Measurements from ENCODE around the gene LPO.
A peak's percentile ranks its signal among the peaks of the same experiment; 100 is the strongest.

Gene LPO

DNA sequence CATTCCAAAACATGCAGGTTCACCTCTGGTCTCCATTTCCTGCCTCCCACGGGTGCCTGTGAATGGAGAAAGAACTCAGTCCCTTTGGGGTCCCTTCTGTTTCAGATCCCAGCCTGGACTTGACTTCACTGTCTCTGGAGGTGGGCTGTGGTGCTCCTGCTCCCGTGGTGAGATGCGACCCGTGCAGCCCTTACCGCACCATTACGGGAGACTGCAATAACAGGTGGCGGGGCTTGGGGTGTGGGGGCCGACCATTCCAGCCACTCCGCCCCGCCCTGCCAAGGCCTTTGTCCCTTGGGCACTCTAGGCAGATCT lies 10.5 kb downstream of the LPO start:
- H3K23ac ChIP-seq (ENCODE audit: low read length) = no peak overlapping the region
- H3K14ac ChIP-seq (ENCODE audit: low read length) = no peak overlapping the region
- H3K36me3 ChIP-seq (ENCODE audit: control insufficient read depth in 1 of 2, insufficient read depth in 2 of 2, low read length in 2 of 2) = no peaks in the 10 kb centered on the region
- DNase-seq = no peak
- H3K79me2 ChIP-seq (ENCODE audit: control insufficient read depth, insufficient read depth, low read length, poor library complexity) = no peaks in the 10 kb centered on the region
- no peak overlapping the region for H3K9ac ChIP-seq (ENCODE audit: low read length)
- H2AK5ac ChIP-seq (ENCODE audit: low read length) = no peak overlapping the region
- no peak overlapping the region for H4K8ac ChIP-seq (ENCODE audit: low read depth, low read length)
- no peak overlapping the region for H4K12ac ChIP-seq (ENCODE audit: low read depth, low read length)
- no peaks in the 10 kb centered on the region for H3K79me1 ChIP-seq (ENCODE audit: low read length)
- H2BK120ac ChIP-seq (ENCODE audit: insufficient read depth, low read length, poor library complexity) = no peak overlapping the region
- H3K4me3 ChIP-seq (ENCODE audit: low read depth, low read length) = no peak overlapping the region
- H3K4me1 ChIP-seq (ENCODE audit: control insufficient read depth in 1 of 2, insufficient read depth in 2 of 2, low read length in 2 of 2) = peaks cover 4 to 6% of the 10 kb centered on the region in 2 experiments
- H3K27me3 ChIP-seq (ENCODE audit: insufficient read depth, low read length) = peaks cover 32% of the 10 kb centered on the region
- no peak overlapping the region for H3K18ac ChIP-seq (ENCODE audit: low read length)
- H4K91ac ChIP-seq (ENCODE audit: low read depth, low read length) = no peak overlapping the region
- H2BK5ac ChIP-seq (ENCODE audit: low read depth, low read length, poor library complexity) = no peak overlapping the region
- no CpG with 5 or more reads among the region's 10 CpGs for WGBS (ENCODE audit: extremely low coverage, insufficient coverage, insufficient read length)
- peaks cover 2% of the 10 kb centered on the region for H3K9me3 ChIP-seq (ENCODE audit: insufficient read depth, low read depth, low read length)
- H3K4ac ChIP-seq (ENCODE audit: low read depth, low read length) = no peak overlapping the region
- H3K4me2 ChIP-seq (ENCODE audit: low read length) = no peak overlapping the region
- H3K27ac ChIP-seq (ENCODE audit: low read depth, low read length) = no peak overlapping the region
- H2BK12ac ChIP-seq (ENCODE audit: low read length) = no peak overlapping the region
- no peak overlapping the region for H2AFZ ChIP-seq (ENCODE audit: insufficient read depth, low read length, poor library complexity)

DNA sequence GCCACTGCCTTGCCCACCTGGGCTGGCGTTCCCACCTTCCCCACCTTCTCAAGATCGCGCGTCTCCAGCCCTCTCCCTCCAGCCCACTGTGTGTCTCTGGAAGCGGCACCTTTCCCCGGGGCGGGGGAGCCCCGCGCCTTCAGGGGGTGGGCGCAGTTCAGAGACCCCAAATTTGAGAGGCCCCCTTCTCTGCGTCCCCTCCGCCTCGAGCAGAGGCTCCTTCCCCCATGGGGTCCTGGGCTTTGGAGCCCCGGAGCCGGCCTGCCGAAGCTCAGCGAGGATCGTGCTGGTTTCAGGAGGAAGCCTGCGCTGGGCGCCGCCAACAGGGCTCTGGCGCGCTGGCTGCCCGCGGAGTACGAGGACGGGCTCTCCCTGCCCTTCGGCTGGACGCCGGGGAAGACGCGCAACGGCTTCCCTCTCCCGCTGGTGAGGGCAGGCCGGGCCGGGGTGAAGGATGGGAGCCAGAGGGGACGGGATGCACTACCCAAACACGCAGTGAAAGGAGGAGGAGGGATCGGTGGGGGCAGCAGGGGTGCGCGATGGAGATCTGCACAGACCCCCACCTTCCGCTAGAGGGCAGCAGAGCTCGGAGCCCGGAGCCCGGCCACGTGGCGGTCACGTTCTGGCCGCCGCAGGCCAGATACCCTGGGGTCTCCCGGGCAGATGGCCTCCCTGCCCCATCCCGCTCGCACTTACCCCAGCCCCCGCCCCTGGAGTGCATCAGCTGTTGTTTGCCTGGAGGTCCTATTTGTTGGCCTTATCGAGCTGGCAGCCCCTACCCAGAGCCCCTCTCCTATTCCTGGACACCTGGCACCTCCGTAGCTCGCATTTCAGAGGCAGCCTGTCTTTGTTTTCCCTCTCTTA lies 11.1 kb downstream of the LPO start:
- Histone ChIP-seq H2AFZ (ENCODE audit: insufficient read depth, low read length, poor library complexity) (no peak overlapping the region), H2BK120ac (ENCODE audit: insufficient read depth, low read length, poor library complexity) (no peak overlapping the region), H4K12ac (ENCODE audit: low read depth, low read length) (peak overlapping the region; percentile 43), H2BK12ac (ENCODE audit: low read length) (no peak overlapping the region), H3K4me2 (ENCODE audit: low read length) (peak overlapping the region; percentile 74), H3K79me1 (ENCODE audit: low read length) (no peaks in the 10 kb centered on the region), H3K27me3 (ENCODE audit: insufficient read depth, low read length) (peaks cover 32% of the 10 kb centered on the region), H3K9ac (ENCODE audit: low read length) (no peak overlapping the region), H3K9me3 (ENCODE audit: insufficient read depth, low read depth, low read length) (peaks cover 2% of the 10 kb centered on the region), H2BK5ac (ENCODE audit: low read depth, low read length, poor library complexity) (no peak overlapping the region), H3K18ac (ENCODE audit: low read length) (no peak overlapping the region), H3K14ac (ENCODE audit: low read length) (no peak overlapping the region), H3K27ac (ENCODE audit: low read depth, low read length) (no peak overlapping the region), H3K4me3 (ENCODE audit: low read depth, low read length) (peak overlapping the region; percentile 53), H3K4me1 (ENCODE audit: control insufficient read depth in 1 of 2, insufficient read depth in 2 of 2, low read length in 2 of 2) (peaks cover 4 to 6% of the 10 kb centered on the region in 2 experiments), H2AK5ac (ENCODE audit: low read length) (no peak overlapping the region), H3K36me3 (ENCODE audit: control insufficient read depth in 1 of 2, insufficient read depth in 2 of 2, low read length in 2 of 2) (no peaks in the 10 kb centered on the region), H3K79me2 (ENCODE audit: control insufficient read depth, insufficient read depth, low read length, poor library complexity) (no peaks in the 10 kb centered on the region), H4K91ac (ENCODE audit: low read depth, low read length) (no peak overlapping the region), H3K23ac (ENCODE audit: low read length) (no peak overlapping the region), H4K8ac (ENCODE audit: low read depth, low read length) (peak overlapping the region; percentile 51), H3K4ac (ENCODE audit: low read depth, low read length) (no peak overlapping the region)
- peak; percentile 14 to 55 for DNase-seq
- no CpG with 5 or more reads among the region's 57 CpGs for WGBS (ENCODE audit: extremely low coverage, insufficient coverage, insufficient read length)

DNA sequence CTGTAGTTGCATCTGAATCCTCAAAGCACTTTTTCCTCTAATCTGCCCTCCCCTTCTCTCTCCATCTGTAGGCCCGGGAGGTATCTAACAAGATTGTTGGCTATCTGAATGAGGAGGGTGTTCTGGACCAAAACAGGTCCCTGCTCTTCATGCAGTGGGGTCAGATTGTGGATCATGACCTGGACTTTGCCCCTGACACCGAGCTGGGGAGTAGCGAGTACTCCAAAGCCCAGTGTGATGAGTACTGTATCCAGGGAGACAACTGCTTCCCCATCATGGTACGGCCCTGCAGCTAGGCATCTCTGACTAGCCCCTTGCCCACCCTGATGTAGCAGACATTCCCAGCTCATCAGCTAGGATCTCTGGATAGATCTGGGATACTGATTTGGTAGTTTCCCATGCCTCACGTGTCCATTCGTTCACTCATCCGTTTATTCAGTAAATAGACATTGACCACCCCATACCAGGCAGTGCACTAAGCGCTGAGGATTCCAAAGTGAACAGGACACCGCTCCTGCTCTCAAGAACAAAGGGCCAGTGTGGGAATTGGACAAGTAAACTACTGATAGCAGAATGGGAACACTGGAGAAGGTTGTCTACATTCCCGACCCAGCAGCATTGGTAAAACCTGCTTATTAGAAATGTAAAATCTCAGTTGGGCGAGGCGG lies 12.1 kb downstream of the LPO start:
- no peak overlapping the region for H3K18ac ChIP-seq (ENCODE audit: low read length)
- H3K27ac ChIP-seq (ENCODE audit: low read depth, low read length) = no peak overlapping the region
- no peak overlapping the region for H2BK12ac ChIP-seq (ENCODE audit: low read length)
- H3K4me2 ChIP-seq (ENCODE audit: low read length) = no peak overlapping the region
- peaks cover 2% of the 10 kb centered on the region for H3K9me3 ChIP-seq (ENCODE audit: insufficient read depth, low read depth, low read length)
- H2AFZ ChIP-seq (ENCODE audit: insufficient read depth, low read length, poor library complexity) = no peak overlapping the region
- H2BK5ac ChIP-seq (ENCODE audit: low read depth, low read length, poor library complexity) = no peak overlapping the region
- H3K4me1 ChIP-seq (ENCODE audit: control insufficient read depth in 1 of 2, insufficient read depth in 2 of 2, low read length in 2 of 2) = peaks cover 4 to 6% of the 10 kb centered on the region in 2 experiments
- no peak overlapping the region for H3K4me3 ChIP-seq (ENCODE audit: low read depth, low read length)
- H3K79me2 ChIP-seq (ENCODE audit: control insufficient read depth, insufficient read depth, low read length, poor library complexity) = no peaks in the 10 kb centered on the region
- H3K23ac ChIP-seq (ENCODE audit: low read length) = no peak overlapping the region
- no peaks in the 10 kb centered on the region for H3K36me3 ChIP-seq (ENCODE audit: control insufficient read depth in 1 of 2, insufficient read depth in 2 of 2, low read length in 2 of 2)
- H3K14ac ChIP-seq (ENCODE audit: low read length) = no peak overlapping the region
- no peaks in the 10 kb centered on the region for H3K79me1 ChIP-seq (ENCODE audit: low read length)
- H4K12ac ChIP-seq (ENCODE audit: low read depth, low read length) = no peak overlapping the region
- H2AK5ac ChIP-seq (ENCODE audit: low read length) = no peak overlapping the region
- no peak for DNase-seq
- no peak overlapping the region for H3K9ac ChIP-seq (ENCODE audit: low read length)
- H3K27me3 ChIP-seq (ENCODE audit: insufficient read depth, low read length) = peaks cover 32% of the 10 kb centered on the region
- H4K91ac ChIP-seq (ENCODE audit: low read depth, low read length) = no peak overlapping the region
- no peak overlapping the region for H3K4ac ChIP-seq (ENCODE audit: low read depth, low read length)
- no peak overlapping the region for H2BK120ac ChIP-seq (ENCODE audit: insufficient read depth, low read length, poor library complexity)
- no peak overlapping the region for H4K8ac ChIP-seq (ENCODE audit: low read depth, low read length)
- no CpG with 5 or more reads among the region's 12 CpGs for WGBS (ENCODE audit: extremely low coverage, insufficient coverage, insufficient read length)

DNA sequence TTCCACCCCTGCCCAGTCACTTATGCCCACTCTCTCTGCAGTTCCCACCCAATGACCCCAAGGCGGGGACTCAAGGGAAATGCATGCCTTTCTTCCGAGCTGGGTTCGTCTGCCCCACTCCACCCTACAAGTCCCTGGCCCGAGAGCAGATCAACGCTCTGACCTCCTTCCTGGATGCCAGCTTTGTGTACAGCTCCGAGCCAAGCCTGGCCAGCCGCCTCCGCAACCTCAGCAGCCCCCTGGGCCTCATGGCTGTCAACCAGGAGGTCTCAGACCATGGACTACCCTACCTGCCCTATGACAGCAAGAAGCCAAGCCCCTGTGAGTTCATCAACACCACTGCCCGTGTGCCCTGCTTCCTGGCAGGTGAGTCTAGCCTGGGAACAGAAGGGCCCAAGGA lies 13.8 kb downstream of the LPO start:
- Histone ChIP-seq H3K36me3 (ENCODE audit: control insufficient read depth in 1 of 2, insufficient read depth in 2 of 2, low read length in 2 of 2) (no peaks in the 10 kb centered on the region), H3K27ac (ENCODE audit: low read depth, low read length) (no peak overlapping the region), H4K91ac (ENCODE audit: low read depth, low read length) (no peak overlapping the region), H3K79me1 (ENCODE audit: low read length) (no peaks in the 10 kb centered on the region), H3K9me3 (ENCODE audit: insufficient read depth, low read depth, low read length) (peaks cover 2% of the 10 kb centered on the region), H3K4me3 (ENCODE audit: low read depth, low read length) (no peak overlapping the region), H3K27me3 (ENCODE audit: insufficient read depth, low read length) (peaks cover 27% of the 10 kb centered on the region), H3K9ac (ENCODE audit: low read length) (no peak overlapping the region), H2AFZ (ENCODE audit: insufficient read depth, low read length, poor library complexity) (no peak overlapping the region), H4K12ac (ENCODE audit: low read depth, low read length) (no peak overlapping the region), H2BK120ac (ENCODE audit: insufficient read depth, low read length, poor library complexity) (no peak overlapping the region), H3K4ac (ENCODE audit: low read depth, low read length) (no peak overlapping the region), H2BK5ac (ENCODE audit: low read depth, low read length, poor library complexity) (no peak overlapping the region), H2BK12ac (ENCODE audit: low read length) (no peak overlapping the region), H3K4me1 (ENCODE audit: control insufficient read depth in 1 of 2, insufficient read depth in 2 of 2, low read length in 2 of 2) (peaks cover 4 to 6% of the 10 kb centered on the region in 2 experiments), H3K4me2 (ENCODE audit: low read length) (no peak overlapping the region), H3K14ac (ENCODE audit: low read length) (no peak overlapping the region), H3K79me2 (ENCODE audit: control insufficient read depth, insufficient read depth, low read length, poor library complexity) (no peaks in the 10 kb centered on the region), H4K8ac (ENCODE audit: low read depth, low read length) (no peak overlapping the region), H3K23ac (ENCODE audit: low read length) (no peak overlapping the region), H3K18ac (ENCODE audit: low read length) (no peak overlapping the region), H2AK5ac (ENCODE audit: low read length) (no peak overlapping the region)
- DNase-seq = no peak
- WGBS (ENCODE audit: extremely low coverage, insufficient coverage, insufficient read length) = no CpG with 5 or more reads among the region's 9 CpGs

Measured in trophoblast cell (in vitro differentiated cells and primary cell).